ENCODE data around the gene TMOD3. TPM values are rescaled to one million over a fixed set of nuclear protein-coding genes. Genes with fewer than 3 reads are reported as not detected.

TMOD3 gene
- total and polyA plus RNA-seq, 2 experiments from 2014 or later = 26.1 to 29.9 TPM

GRCh38 chr15:51829376-51830275 is at the start of gene TMOD3 (continued):
- TF ChIP-seq, protein P1, sequence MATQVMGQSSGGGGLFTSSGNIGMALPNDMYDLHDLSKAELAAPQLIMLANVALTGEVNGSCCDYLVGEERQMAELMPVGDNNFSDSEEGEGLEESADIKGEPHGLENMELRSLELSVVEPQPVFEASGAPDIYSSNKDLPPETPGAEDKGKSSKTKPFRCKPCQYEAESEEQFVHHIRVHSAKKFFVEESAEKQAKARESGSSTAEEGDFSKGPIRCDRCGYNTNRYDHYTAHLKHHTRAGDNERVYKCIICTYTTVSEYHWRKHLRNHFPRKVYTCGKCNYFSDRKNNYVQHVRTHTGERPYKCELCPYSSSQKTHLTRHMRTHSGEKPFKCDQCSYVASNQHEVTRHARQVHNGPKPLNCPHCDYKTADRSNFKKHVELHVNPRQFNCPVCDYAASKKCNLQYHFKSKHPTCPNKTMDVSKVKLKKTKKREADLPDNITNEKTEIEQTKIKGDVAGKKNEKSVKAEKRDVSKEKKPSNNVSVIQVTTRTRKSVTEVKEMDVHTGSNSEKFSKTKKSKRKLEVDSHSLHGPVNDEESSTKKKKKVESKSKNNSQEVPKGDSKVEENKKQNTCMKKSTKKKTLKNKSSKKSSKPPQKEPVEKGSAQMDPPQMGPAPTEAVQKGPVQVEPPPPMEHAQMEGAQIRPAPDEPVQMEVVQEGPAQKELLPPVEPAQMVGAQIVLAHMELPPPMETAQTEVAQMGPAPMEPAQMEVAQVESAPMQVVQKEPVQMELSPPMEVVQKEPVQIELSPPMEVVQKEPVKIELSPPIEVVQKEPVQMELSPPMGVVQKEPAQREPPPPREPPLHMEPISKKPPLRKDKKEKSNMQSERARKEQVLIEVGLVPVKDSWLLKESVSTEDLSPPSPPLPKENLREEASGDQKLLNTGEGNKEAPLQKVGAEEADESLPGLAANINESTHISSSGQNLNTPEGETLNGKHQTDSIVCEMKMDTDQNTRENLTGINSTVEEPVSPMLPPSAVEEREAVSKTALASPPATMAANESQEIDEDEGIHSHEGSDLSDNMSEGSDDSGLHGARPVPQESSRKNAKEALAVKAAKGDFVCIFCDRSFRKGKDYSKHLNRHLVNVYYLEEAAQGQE (IDR thresholded peaks at IDR 0.05; ENCODE audit: unreplicated experiment) = no peak

DNA sequence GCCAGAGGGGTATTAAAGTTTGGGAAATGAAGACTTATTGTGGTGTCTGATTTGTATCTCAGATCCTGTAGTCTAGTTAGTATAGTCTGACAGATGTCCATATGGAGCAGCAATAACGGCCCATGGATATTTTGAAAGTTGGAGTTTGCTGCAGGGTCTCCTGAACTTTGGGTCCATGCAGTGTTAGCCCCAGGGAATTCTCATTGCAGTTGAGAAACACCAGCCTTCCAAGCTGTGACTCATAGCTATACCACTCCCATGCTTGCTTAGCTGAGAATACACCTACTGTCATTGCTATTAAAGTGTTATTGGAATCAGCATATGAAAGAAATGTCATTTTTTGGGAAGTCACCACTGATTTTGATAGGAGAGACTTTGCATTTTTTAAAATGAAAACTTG is 48.8 kb upstream of the TMOD3 start:
- ATAC-seq (no peak), DNase-seq (ENCODE audit: low spot score) (no peak)
- Mint-ChIP-seq H3K4me1 (peaks cover 2% of the 10 kb centered on the region; the same call in 1 of the 3 replicates), H3K27me3 (ENCODE audit: insufficient read depth, low read depth, poor library complexity) (peaks cover 3% of the 10 kb centered on the region), H3K4me3 (no peak overlapping the region), H3K36me3 (ENCODE audit: low read depth) (peaks cover 3% of the 10 kb centered on the region; the same call in 2 of the 3 replicates), H3K27ac (no peak overlapping the region), H3K9me3 (peaks cover 3% of the 10 kb centered on the region; the same call in 1 of the 3 replicates)
- H2AFZ ChIP-seq = no peak overlapping the region
- no peak overlapping the region for H3K4me3 ChIP-seq
- H3K4me2 ChIP-seq = no peak overlapping the region
- no peak overlapping the region for H3K27ac ChIP-seq (ENCODE audit: low read depth)
- no peaks in the 10 kb centered on the region for H3K4me1 ChIP-seq (ENCODE audit: insufficient read depth)
- no peaks in the 10 kb centered on the region for H3K79me2 ChIP-seq (replicated peaks; ENCODE audit: insufficient read depth)
- H4K20me1 ChIP-seq (replicated peaks; ENCODE audit: insufficient read depth) = no peaks in the 10 kb centered on the region
- H3K9me2 ChIP-seq (ENCODE audit: insufficient read depth) = no peaks in the 10 kb centered on the region
- H3K27me3 ChIP-seq (ENCODE audit: insufficient read depth) = no peaks in the 10 kb centered on the region
- H3K36me3 ChIP-seq (ENCODE audit: insufficient read depth) = no peaks in the 10 kb centered on the region
- H3F3A ChIP-seq (replicated peaks; ENCODE audit: low read depth) = no peaks in the 10 kb centered on the region
- TF ChIP-seq JUNB (IDR thresholded peaks at IDR 0.05; ENCODE audit: unreplicated experiment) = no peak
- no peak for TF ChIP-seq POLR2AphosphoS5 (IDR thresholded peaks at IDR 0.05; ENCODE audit: low read depth)
- TF ChIP-seq ZNF462 (CRISPR knock-in tag; IDR thresholded peaks at IDR 0.05) = no peak
- no peak for TF ChIP-seq CREB1 (CRISPR knock-in tag; IDR thresholded peaks at IDR 0.05; ENCODE audit: low read depth)
- TF ChIP-seq, protein P2, sequence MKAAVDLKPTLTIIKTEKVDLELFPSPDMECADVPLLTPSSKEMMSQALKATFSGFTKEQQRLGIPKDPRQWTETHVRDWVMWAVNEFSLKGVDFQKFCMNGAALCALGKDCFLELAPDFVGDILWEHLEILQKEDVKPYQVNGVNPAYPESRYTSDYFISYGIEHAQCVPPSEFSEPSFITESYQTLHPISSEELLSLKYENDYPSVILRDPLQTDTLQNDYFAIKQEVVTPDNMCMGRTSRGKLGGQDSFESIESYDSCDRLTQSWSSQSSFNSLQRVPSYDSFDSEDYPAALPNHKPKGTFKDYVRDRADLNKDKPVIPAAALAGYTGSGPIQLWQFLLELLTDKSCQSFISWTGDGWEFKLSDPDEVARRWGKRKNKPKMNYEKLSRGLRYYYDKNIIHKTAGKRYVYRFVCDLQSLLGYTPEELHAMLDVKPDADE (IDR thresholded peaks at IDR 0.05) = no peak
- TF ChIP-seq NANOG (IDR thresholded peaks at IDR 0.05; ENCODE audit: borderline replicate concordance) = no peak
- no peak for TF ChIP-seq ZNF114 (CRISPR knock-in tag; IDR thresholded peaks at IDR 0.05)
- no peak for TF ChIP-seq EZH2phosphoT487 (IDR thresholded peaks at IDR 0.05; ENCODE audit: unreplicated experiment)
- no peak for TF ChIP-seq STAT1 (IDR thresholded peaks at IDR 0.05; ENCODE audit: unreplicated experiment)

Measured in GM23338 (cell line).